ENCODE measurements around the gene TNFRSF12A. TPM values are rescaled to one million over a fixed set of nuclear protein-coding genes. Genes with fewer than 3 reads are reported as not detected.

Gene TNFRSF12A
- total RNA-seq, 1 experiment from 2014 or later, result 62.5 TPM

DNA sequence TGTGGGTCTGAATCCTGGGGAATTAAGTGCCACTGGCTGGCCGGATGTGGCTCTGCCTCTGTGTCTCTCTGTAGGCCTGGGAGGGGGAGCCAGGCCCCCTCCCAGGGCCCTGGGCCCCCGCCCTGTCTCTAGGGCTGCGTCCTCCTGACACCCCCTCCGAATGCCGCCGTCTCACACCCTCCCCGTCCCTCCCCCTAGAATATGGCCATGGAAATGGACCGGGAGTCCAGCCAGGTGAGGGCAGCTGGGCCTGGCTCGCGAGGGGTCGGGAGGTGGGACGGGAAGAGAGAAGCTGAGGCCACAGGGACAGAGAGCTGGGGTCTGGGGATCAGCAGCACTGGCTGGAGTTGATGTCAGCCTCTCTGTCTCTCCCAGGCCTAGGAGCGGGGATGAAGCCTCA is 23.9 kb upstream of the TNFRSF12A start:
- H3K27ac Mint-ChIP-seq (ENCODE audit: unreplicated experiment), result no peak overlapping the region
- H3K4me3 Mint-ChIP-seq (ENCODE audit: unreplicated experiment), result no peak overlapping the region
- no TSS peak for BruUV-seq (replicated peaks)
- H3K4me1 ChIP-seq, result 0 out of 2 replicates have a peak, but pooled peaks cover 3% of the 10 kb centered on the region
- no peak overlapping the region for H3K4me3 ChIP-seq (ENCODE audit: low read depth, low read length)
- H3K4me1 Mint-ChIP-seq (ENCODE audit: low read depth, unreplicated experiment), result no peaks in the 10 kb centered on the region
- TF ChIP-seq CTCF (IDR thresholded peaks at IDR 0.05; ENCODE audit: insufficient read depth in 1 of 2, low read depth in 1 of 2, low read length in 1 of 2, severe bottlenecking in 1 of 2, unreplicated experiment in 1 of 2), result no peak
- no peaks in the 10 kb centered on the region for H3K9me3 ChIP-seq
- no peaks in the 10 kb centered on the region for H3K9me3 Mint-ChIP-seq (ENCODE audit: unreplicated experiment)
- no peak for DNase-seq
- POLR2A ChIA-PET, result interaction anchor here (0.8 kb wide), 1 partner anchor 24 kb away, joined by 3 read pairs; the partner anchor contains the start of gene TNFRSF12A
- CTCF ChIA-PET, result no interaction called here
- intact Hi-C loops (cut with micrococcal nuclease; ENCODE audit: unreplicated experiment), result no loop called here
- no peaks in the 10 kb centered on the region for H3K27me3 Mint-ChIP-seq (ENCODE audit: insufficient read depth, unreplicated experiment)
- peaks cover 1% of the 10 kb centered on the region; the same call in 1 of the 2 replicates for H3K36me3 ChIP-seq (ENCODE audit: control insufficient read depth, insufficient read depth, low read length)
- peaks cover 6% of the 10 kb centered on the region for H3K36me3 Mint-ChIP-seq (ENCODE audit: insufficient read depth, unreplicated experiment)
- H3K27me3 ChIP-seq (replicated peaks; ENCODE audit: control insufficient read depth, insufficient read depth, low read length), result no peaks in the 10 kb centered on the region

DNA sequence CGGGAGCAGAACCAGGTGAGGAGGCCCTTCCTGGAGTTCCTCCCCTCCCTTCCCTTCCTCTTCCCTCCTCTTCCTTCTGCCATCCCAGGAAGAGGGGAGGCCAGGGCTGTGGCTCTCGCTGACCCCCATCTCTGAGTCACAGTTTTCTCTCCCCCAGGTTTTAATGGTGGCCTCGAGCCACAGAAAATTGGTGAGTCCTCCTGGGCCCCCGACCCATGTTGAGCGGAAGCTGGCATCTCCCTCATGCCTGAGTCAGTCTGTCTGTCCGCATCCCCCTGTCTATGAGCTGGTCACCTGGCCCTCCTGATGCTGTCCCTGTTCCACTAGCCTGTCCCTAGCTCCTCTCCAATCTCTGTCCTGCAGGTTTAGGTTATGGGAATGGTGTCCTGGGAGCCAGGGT is 20.2 kb upstream of the TNFRSF12A start:
- H3K4me1 ChIP-seq, result 0 out of 2 replicates have a peak, but pooled peaks cover 3% of the 10 kb centered on the region
- Mint-ChIP-seq H3K27me3 (ENCODE audit: insufficient read depth, unreplicated experiment) (no peaks in the 10 kb centered on the region), H3K27ac (ENCODE audit: unreplicated experiment) (no peak overlapping the region), H3K4me1 (ENCODE audit: low read depth, unreplicated experiment) (no peaks in the 10 kb centered on the region), H3K4me3 (ENCODE audit: unreplicated experiment) (no peak overlapping the region), H3K9me3 (ENCODE audit: unreplicated experiment) (no peaks in the 10 kb centered on the region), H3K36me3 (ENCODE audit: insufficient read depth, unreplicated experiment) (peaks cover 17% of the 10 kb centered on the region)
- CTCF ChIA-PET, result interaction anchor here (0.5 to 1.9 kb wide), 2 partner anchors 20 to 28 kb away, joined by 4 to 15 read pairs; partner anchors contain the start of gene TNFRSF12A
- POLR2A ChIA-PET, result no interaction called here
- no peak for TF ChIP-seq CTCF (IDR thresholded peaks at IDR 0.05; ENCODE audit: insufficient read depth in 1 of 2, low read depth in 1 of 2, low read length in 1 of 2, severe bottlenecking in 1 of 2, unreplicated experiment in 1 of 2)
- H3K9me3 ChIP-seq, result no peaks in the 10 kb centered on the region
- H3K4me3 ChIP-seq (ENCODE audit: low read depth, low read length), result no peak overlapping the region
- no peaks in the 10 kb centered on the region for H3K27me3 ChIP-seq (replicated peaks; ENCODE audit: control insufficient read depth, insufficient read depth, low read length)
- H3K36me3 ChIP-seq (ENCODE audit: control insufficient read depth, insufficient read depth, low read length), result peaks cover 1% of the 10 kb centered on the region; the same call in 1 of the 2 replicates
- BruUV-seq (replicated peaks), result no TSS peak
- no peak for DNase-seq
- intact Hi-C loops (cut with micrococcal nuclease; ENCODE audit: unreplicated experiment), result no loop called here

DNA sequence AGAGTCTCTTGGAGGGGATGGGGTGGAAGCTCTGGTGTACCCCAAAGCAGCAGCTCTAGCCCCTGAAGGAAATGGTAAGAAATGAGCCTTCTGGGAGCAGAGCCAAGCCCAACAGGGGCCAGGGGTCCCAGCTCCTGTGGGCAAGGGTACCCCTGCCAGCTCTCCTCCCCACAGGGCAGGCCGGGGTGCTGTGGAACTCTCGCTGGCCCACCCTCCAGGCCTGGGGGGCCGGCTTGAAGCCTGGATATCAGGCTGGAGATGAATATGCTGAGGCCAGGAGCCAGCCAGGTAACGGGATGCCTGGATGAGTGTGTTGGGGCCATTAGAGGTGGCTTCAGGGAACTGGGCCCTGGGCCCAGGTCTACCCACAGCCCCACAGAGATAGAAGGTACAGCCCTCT is 19.6 kb upstream of the TNFRSF12A start:
- Mint-ChIP-seq H3K27ac (ENCODE audit: unreplicated experiment) (no peak overlapping the region), H3K27me3 (ENCODE audit: insufficient read depth, unreplicated experiment) (no peaks in the 10 kb centered on the region), H3K36me3 (ENCODE audit: insufficient read depth, unreplicated experiment) (peaks cover 19% of the 10 kb centered on the region), H3K4me3 (ENCODE audit: unreplicated experiment) (no peak overlapping the region), H3K4me1 (ENCODE audit: low read depth, unreplicated experiment) (no peaks in the 10 kb centered on the region), H3K9me3 (ENCODE audit: unreplicated experiment) (no peaks in the 10 kb centered on the region)
- POLR2A ChIA-PET, result no interaction called here
- DNase-seq, result no peak
- peaks cover 1% of the 10 kb centered on the region; the same call in 1 of the 2 replicates for H3K36me3 ChIP-seq (ENCODE audit: control insufficient read depth, insufficient read depth, low read length)
- H3K4me1 ChIP-seq, result peaks cover 3% of the 10 kb centered on the region; the same call in 1 of the 2 replicates
- no peaks in the 10 kb centered on the region for H3K27me3 ChIP-seq (replicated peaks; ENCODE audit: control insufficient read depth, insufficient read depth, low read length)
- no peak for TF ChIP-seq CTCF (IDR thresholded peaks at IDR 0.05; ENCODE audit: insufficient read depth in 1 of 2, low read depth in 1 of 2, low read length in 1 of 2, severe bottlenecking in 1 of 2, unreplicated experiment in 1 of 2)
- intact Hi-C loops (cut with micrococcal nuclease; ENCODE audit: unreplicated experiment), result no loop called here
- no TSS peak for BruUV-seq (replicated peaks)
- no peak overlapping the region for H3K4me3 ChIP-seq (ENCODE audit: low read depth, low read length)
- CTCF ChIA-PET, result interaction anchor here (0.5 to 1.9 kb wide), 4 partner anchors 20 to 122 kb away, joined by 4 to 15 read pairs (median 4); partner anchors contain the start of gene TNFRSF12A
- H3K9me3 ChIP-seq, result no peaks in the 10 kb centered on the region

All from Caco-2 (cell line).